Activated CD8-positive, alpha-beta memory T cell treated with anti-CD3 and anti-CD28 coated beads for 48 hours (primary cell): ENCODE measurements around the gene CCDC141.

Experiments
- DNase-seq, 3 experiments: peaks; one replicate each; pipeline ENCODE4 v3.0.0-alpha.2; 2020; ENCODE audit warnings: low read depth in 2 of 3, low spot score in 2 of 3

CCDC141 gene

DNA sequence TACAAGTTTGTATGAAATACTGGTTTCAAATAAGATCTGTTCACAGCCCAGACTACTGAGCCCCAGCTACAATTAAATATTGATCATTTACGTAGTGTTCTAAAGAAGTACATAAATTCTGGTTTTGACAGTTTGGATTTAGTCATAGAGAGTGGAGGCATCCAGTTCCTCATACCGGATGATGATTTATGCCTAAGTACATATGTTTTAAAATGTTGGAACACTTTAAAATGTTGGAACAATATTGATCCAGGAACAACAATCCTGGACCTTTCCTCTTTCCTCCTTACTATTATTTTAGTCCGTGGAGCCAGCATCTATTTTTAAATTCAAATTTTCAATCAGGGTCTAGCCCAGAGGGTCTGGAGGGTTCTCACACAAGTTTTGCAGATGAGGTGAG is 220.0 kb downstream of the CCDC141 start:
- DNase-seq: no peak

DNA sequence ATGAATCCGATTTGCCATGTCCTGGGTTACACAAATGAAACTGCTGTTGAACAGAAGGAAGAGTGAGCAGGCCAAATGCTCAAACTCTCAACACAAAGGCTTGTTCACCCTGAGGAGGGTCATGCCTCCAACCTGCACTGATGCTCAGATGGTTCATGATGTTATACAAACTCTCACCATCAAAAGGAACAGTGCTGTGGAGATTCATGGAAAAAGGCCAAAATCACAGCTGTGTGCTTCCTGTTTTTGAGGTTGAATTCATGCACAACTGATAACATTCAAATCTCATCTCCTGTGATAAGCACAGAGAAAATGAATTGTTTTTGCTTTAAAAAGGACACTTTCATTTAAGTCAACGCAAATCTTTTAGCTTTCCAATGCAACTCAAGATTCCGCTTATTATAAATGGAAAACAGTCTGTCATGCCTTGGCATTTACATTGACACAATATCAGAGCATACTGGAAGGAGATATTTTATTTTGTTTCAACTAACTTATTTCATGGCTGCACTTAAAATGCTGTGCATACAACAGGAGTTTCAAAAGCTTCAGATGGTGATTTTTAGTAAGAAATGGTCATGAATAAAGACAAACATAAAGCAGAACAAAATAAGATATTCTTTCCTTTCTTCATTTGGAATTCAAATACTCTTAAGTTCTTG is 220.5 kb downstream of the CCDC141 start:
- DNase-seq: no peak

DNA sequence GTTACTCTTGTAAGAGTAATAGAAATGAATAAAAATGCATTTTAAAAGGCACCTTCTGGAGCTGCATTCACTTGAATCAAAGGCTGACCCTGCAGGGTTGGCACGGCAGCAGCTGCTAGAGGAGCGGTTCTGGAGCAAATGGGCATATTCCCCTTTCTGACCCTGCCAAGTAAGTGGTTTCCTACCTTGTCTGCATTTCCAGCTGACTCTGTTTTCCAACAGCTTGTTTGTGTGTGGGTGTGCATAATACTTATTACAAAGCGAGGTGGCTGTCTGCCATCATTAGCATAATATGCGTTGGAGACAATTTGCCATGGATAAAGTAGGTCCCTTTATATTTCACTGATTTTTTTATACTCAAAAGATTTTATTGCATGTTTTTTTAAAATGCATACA is 221.5 kb downstream of the CCDC141 start:
- DNase-seq: no peak

DNA sequence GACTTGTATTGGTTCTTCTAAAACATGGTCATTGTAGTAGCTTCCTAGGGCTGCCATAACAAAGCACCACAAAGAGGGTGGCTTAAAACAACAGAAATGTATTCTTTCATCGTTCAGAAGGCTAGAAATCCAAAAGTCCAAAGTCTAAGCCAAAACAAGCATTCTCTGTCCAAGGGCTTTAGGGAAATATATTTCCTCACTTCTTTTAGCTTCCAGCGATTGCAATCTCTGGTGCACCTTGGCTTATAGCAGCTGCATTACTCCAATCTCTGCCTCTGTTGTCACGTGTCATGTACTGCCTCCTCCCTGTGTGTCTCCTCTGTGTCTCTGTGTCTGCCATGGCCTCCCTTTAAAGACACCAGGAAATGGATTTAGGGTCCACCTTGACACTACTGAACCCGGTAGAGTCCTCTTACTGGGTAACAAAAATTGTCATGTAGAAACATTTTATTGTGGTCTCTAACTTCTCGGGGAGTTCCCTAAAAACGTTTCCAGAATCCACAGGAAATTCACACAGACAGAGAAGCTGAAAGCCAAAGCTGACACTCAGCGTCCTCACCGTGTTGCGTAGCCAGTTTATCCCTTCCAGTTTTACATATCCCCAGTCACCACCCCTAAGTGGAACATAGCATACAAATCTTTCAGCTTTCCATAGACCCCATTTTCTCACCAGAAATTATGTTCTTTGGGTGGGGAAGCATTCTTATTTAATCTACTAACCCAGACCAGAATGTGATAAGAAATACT is 222.0 kb downstream of the CCDC141 start:
- DNase-seq: no peak

DNA sequence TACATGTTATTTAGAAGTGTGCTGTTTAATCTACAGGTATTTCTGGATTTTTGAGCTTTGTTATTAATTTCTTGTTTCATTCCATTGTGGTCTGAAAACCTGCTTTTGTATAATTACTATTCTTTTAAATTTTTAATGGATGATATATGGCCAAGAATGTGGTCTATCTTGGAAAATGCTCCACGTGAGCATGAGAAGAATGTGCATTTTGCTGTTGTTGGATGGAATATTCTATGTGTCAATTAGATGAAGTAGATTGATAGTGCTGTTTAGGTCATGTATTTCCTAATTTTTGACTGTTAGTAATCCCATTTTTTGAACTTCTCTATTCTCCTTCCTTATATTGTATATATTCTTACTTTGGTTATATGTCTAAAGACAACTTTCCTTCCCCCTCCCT is 222.8 kb downstream of the CCDC141 start:
- no peak for DNase-seq

DNA sequence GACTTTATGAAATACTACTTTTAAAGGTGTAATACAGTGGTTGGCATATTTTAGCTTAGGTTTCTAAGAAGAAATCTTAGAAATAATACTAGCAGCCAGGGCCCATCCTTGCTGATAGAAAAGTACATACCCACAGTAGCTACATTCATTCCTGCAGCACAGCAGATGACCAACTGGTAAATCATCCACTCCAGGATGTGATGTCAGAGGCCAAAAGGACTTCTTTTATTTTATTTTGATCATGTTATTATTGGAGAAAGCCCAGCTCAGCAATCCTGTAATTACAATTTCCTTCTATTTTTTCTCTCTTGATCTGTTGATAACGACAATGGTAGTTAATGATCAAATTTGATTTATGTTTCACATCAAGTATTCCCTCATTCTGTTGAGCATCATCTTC is 224.8 kb downstream of the CCDC141 start:
- DNase-seq: no peak

DNA sequence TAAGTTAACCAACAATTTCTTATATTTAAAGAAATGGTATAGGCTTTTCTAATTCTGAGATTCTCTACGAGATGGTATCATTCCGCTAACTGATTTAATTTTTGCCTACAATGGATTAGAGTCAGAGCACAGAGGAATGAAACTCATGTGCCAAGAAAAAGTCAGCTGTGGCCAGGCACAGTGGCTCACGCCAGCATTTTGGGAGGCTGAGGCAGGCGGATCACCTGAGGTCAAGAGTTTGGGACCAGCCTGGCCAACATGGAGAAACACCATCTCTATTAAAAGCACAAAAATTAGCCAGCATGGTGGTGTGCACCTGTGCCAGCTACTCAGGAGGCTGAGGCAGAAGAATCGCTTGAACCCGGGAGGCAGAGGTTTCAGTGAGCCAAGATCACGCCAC is 225.8 kb downstream of the CCDC141 start:
- no peak for DNase-seq

DNA sequence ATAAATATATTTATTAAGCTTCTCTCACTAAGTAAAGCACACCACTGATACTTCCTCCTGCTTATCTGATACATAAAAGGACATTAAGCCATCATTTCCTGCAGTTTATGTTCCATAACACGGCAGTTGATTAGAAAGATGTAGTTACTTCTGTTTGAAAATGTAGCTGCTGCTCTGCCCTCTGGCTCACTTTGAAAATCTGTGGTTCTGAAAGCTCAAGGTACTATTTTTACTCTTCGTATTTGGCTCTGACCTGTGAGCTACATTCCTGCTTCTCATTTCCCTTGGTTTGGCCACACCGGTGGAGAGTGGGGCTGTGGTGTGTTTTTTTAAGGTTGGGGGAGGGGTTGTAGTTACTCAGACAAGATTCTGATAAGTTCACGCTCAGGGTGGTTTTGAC is 229.9 kb downstream of the CCDC141 start:
- DNase-seq: no peak

DNA sequence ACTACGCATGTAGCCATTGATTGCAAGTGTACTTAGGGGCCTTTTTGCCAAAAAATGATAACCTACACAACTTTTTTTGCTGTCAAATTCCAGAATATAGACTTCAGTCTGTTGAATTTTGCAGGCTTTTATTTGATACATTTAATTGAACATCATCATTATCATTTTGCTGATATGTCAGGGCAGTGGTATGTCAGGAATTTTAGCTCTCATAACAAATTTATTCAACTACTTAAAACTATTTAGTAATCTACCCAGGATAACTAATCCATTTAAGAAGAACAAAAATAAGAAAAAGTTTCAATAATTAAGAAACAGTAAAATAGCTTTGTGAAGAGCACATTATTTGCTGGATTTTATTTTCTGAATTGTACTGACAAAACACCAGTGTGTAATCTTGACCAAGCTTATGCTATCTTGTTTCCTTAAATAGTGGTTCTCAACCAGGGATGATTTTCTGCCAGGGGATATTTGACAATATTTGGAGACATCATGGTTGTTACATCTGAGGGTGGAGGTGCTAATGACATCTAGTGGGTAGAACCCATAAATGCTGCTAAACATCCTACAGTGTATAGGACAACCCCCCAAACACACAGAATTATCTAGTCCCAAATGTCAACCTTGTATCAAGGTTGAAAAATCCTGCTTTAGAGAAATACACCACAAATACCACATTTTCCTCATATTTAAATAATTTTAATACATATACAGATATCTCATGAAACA is 230.6 kb downstream of the CCDC141 start:
- DNase-seq: no peak

DNA sequence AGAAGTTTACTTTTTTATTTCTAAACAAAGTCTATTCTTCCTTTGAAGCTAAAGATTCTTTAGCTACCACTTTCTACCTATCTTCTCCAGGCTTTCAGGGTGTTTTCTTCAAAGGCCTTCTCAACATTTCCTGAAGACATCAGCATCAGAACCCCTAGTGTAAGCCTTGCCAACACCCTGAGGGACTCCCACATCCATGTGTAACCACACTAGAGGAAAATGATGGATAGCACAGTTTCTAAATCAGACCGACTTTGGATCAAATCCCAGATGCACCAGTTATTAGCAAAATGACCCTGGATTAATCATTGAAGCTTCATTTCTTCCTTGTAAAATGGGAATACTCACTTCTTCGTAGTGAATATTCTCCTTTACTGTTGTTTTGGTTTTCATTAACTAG is 238.0 kb downstream of the CCDC141 start:
- DNase-seq: no peak

DNA sequence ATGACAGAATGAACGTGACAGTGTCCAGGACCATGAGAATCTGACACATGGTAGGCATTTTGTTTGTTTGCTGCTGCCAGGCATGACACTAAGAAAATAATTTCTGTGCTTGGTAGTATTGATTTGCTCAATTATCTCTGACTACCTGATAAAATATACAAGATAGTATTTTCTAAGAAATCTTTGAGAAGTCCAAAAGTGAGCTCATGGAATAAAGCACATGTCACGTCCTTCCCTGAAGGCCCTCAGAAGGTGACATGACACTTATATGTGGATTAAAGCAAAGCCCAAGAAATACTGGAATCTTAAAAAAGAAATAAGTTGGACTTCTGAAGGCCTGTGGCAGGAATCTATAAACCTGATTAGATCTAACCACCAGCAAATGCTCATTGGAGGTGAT is 238.9 kb downstream of the CCDC141 start:
- no peak for DNase-seq

DNA sequence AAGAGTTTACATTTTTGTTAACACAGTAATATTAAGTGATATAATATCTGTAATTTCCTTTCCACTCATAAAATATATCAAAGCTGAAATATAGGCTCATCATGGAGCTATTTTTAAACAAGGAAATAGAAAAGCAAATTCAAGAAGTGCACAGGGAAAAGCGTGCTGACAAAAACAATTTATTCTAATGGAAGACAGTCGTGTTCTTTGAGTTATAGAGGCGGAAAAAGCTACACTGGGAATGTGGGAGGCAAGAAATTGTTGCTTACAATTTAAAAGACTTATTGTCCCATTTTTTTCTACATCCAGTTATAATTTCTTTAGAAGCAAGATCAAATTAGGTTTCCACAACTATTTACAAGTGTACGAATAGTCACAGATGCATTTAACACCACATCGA is 239.5 kb downstream of the CCDC141 start:
- no peak for DNase-seq

DNA sequence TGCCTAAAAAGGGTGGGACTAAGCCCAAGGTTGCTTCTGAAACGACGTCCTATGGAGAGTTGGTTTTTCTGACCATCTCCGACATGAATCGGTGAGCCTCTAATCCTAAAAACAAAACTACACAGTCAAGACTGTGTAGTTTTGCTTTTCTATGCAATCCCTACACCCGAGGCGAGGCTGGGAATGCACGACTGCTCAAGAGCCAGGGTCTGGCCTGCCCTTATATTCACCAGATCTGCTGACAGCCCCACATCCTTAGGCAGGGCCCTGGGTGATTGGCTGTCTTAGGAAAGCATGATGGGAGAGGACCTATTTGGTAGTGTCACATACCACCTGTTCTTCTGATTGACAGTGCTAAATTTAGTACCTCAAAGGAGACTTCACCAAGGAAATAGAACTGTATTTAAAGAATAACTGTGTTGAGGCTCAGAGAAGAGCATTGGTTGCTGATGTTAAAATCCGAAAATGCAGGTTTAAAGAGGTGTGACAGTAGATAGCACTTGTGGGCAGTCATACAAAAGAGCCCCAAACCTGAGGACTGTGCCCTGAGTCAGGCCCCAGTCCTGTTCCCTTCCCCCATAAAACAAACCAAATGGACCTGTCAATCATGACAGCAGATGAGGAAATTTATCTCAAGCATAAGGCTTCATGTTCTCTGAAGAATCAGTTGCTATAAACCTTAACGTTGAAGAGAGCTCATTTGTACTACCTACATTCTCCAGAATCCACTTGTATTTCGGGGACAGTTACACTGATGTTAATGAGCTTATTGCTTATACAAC is 242.5 kb downstream of the CCDC141 start, which contains the start of gene TTN:
Gene TTN, minus strand, starts transcription at position 197 of the 782 bp plus-strand sequence. CDS start 2,781 bp downstream, outside the sequence.
- no peak for DNase-seq

DNA sequence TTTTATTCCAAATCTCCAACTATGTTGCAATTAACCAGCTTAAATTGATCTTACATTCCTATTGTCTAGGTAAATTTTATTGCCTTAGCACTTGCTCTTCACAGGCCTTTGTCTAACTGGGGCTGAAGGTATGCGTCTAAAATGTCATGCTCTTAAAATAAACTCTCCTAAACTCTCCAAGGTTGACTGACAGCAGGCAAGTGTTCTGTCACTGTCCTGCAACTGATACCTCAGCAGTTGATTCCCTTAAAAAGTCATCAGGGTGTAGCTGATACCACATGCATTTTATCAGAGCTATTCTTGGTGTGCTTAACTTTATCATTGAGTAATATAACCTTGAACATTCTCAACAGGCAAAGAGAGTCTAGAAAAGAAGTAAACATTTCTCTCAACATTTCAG is 243.4 kb downstream of the CCDC141 start:
- DNase-seq: no peak

DNA sequence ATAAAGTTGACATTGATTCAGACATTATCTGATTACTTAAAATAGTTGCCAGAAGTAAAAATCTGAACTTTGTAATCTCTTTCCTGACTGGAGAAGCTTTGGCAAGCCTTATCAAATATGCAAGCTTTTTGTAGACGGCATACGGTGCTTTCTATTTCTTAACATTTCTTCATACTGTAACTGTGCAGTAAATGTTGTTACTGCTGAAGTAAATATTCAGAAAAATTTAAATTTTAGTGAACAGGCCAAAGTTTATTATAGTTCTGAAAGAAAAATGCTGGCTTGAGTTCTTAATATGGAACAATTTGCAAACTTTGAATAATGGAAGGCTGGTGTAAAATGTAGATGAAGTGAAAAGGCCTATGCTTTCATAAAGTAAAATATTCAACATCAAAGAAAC is 244.5 kb downstream of the CCDC141 start:
- DNase-seq: no peak

DNA sequence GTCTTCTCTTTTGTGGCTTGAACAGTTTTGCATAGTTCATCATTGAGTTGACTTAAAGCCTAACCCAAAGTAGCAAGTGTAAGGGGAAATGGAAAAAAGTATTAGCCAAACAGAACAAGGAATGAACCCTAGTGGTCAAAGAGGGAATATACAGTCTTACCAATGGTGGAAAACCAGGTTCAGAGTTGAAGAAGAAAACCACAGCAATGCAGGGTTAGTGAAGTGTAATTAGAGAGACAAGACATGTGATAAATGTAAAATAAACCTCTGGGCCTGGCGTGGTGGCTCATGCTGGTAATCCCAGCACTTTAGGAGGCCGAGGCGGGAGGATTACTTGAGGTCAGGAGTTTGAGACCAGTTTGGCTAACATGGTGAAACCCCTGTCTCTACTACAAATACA is 245.1 kb downstream of the CCDC141 start:
- no peak for DNase-seq

DNA sequence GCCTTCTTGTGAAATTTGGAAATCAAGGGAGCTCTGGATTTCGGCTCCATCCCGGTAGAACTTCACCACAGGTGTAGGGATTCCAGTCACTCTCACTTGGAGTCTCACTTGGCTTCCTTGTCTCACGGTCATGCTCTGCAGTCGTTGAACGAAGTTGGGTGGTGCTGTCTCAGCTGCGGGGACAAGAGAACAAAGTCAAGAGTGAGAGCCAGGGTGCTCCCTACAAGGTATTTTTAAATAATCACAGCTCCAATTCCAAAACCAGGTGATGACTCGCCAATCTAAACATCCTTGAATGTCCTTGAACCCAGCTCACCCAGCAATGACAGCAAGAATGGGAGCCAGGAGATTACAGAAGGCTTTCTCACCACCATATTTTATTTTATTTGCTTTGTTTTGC is 249.4 kb downstream of the CCDC141 start:
- DNase-seq: no peak

DNA sequence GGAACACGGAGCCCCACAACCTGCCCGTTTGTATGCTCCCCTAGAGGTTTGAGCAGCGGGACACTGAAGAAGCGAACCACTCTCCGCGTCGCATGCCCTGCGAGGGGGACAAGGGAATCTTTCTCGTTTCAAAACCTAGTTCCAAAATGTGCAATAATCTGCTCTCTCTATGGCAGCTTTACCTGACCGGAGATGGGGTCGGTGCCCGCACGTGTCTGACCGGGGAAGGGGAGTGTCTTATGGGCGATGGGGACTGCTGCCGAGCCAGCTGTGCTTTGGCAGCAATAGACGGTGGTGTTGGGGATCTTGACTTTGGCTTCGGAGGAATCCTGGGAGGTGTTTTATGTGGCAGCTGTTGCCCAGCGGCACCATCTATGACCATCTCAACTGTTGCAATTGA is 250.6 kb downstream of the CCDC141 start:
- DNase-seq: no peak

DNA sequence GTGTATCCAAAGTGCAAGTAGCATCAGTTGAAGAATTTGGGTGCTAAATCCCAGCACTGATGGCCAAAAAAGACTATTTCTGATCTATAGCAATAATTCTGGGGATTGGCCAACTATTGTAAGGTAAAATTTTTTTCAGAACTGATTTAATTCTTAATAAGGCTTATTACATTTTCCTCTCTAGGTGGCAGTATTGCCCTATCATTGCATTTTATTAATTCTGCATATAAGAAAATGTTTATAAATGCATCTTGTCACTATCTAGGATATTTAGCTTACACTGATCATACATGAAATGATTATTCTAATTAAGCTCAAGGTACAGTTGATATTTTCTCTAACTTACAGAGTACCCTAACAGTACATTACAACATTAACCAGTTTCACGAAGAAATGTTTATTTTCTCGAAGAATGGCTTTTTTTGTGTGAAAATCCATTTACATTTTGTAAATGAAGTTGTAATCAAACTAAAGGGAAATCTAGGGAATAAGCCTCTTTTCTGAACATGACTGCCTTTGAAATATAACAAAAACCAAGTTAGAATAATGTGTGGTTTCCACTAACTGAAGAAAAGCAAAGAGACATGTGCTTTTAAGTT is 253.8 kb downstream of the CCDC141 start:
- no peak for DNase-seq

DNA sequence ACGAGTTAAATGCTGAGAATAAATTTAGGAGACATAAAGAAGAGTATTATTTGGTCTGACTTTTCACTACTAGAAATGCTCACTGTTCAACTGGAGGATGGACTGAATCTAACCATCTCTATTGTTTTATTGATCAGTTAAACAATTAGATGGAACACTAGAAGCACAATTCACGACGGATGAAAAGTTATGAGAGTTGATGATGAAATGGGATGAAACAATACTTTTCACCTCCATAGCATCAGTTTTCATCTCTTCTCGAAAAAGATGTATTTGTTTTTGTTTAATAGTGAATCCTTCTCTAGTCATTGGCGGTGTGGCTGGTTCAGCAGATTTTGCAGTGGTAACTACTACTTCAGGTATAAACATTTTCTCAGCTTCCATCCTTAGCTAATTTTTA is 262.0 kb downstream of the CCDC141 start:
- no peak for DNase-seq

DNA sequence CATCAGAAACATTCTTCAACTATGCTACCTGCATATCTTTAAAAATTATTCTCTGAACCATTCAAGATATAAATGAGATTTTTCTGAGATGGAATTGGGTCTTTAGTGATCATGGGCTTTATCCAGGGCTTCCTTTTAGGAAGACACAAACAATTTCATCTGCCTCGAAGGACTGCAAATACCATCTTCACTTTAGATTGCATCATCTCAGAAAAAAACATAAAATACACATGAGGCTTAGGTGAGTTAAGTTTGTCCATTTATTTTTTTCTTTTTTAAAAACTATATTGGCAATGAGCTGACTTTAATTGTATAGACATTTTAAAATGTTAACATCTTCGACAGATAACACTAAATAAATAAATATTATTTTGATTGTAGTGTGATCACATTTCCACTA is 262.8 kb downstream of the CCDC141 start:
- no peak for DNase-seq
